HEK293T (cell line): ENCODE results near the gene FMO2.

Experiments
- BHLHE40 ChIP-seq: fragments of 450-650 bp; IDR thresholded peaks from 2 replicates; pipeline ENCODE4 v1.6.1; 2016; ENCODE audit warnings: mild to moderate bottlenecking, moderate library complexity, borderline replicate concordance
- CTBP1 ChIP-seq: fragments of 450-650 bp; IDR thresholded peaks from 2 replicates; pipeline ENCODE4 v1.6.1; 2016; ENCODE audit warnings: borderline replicate concordance
- FOXA1 ChIP-seq: fragments of 450-650 bp; IDR thresholded peaks from 2 replicates; pipeline ENCODE4 v1.6.1; 2016; ENCODE audit warnings: mild to moderate bottlenecking
- FOXK2 ChIP-seq: fragments of 450-650 bp; IDR thresholded peaks from 2 replicates; pipeline ENCODE4 v1.6.1; 2016; ENCODE audit warnings: mild to moderate bottlenecking
- FOXM1 ChIP-seq: fragments of 450-650 bp; IDR thresholded peaks from 2 replicates; pipeline ENCODE4 v1.6.1; 2017; ENCODE audit warnings: mild to moderate bottlenecking, borderline replicate concordance
- HDGF ChIP-seq: fragments of 450-650 bp; IDR thresholded peaks from 2 replicates; pipeline ENCODE4 v1.6.1; 2017; ENCODE audit warnings: antibody characterized with exemption, borderline replicate concordance
- NFRKB ChIP-seq: fragments of 450-650 bp; IDR thresholded peaks from 2 replicates; pipeline ENCODE4 v1.6.1; 2016; ENCODE audit warnings: mild to moderate bottlenecking, moderate library complexity
- PKNOX1 ChIP-seq: fragments of 450-650 bp; IDR thresholded peaks from 2 replicates; pipeline ENCODE4 v1.6.1; 2016
- SP1 ChIP-seq: fragments of 450-650 bp; IDR thresholded peaks from 2 replicates; pipeline ENCODE4 v1.6.1; 2017
- SUZ12 ChIP-seq: fragments of 450-650 bp; IDR thresholded peaks from 2 replicates; pipeline ENCODE4 v1.6.1; 2016; ENCODE audit warnings: mild to moderate bottlenecking
- TARDBP ChIP-seq: fragments of 450-650 bp; IDR thresholded peaks from 2 replicates; pipeline ENCODE4 v1.6.1; 2016

GRCh38 chr1:171158551-171158950 is 26.5 kb upstream of the FMO2 start:
- TF ChIP-seq SUZ12, result no peak
- no peak for TF ChIP-seq BHLHE40
- no peak for TF ChIP-seq FOXM1
- TF ChIP-seq CTBP1, result no peak
- no peak for TF ChIP-seq FOXK2
- TF ChIP-seq PKNOX1, result no peak
- TF ChIP-seq HDGF, result no peak
- TF ChIP-seq NFRKB, result no peak
- no peak for TF ChIP-seq SP1
- TF ChIP-seq FOXA1, result no peak
- TF ChIP-seq TARDBP, result no peak
